B cell (primary cell): ENCODE measurements around the gene SKP2. TPM values are rescaled to one million over a fixed set of nuclear protein-coding genes. Genes with fewer than 3 reads are reported as not detected.

Experiments used
- ATAC-seq: fragments of 200-7000 bp; cut with Tn5 transposase; one replicate; pipeline ENCODE4 v1.10.0; 2021; ENCODE audit warnings: low read depth, mild to moderate bottlenecking, moderate number of reproducible peaks, moderate library complexity
- CTCF ChIA-PET: fragments of 350-600 bp; sonication (Branson Sonifier 250); formaldehyde crosslinking; loops from one replicate; lab custom pipeline; 2021; ENCODE audit warnings: antibody characterized with exemption, inconsistent platforms; lab: Charles Lee
- POLR2A ChIA-PET: fragments of 350-600 bp; sonication (Branson Sonifier 250); formaldehyde crosslinking; loops from one replicate; lab custom pipeline; 2021; ENCODE audit warnings: antibody characterized with exemption; lab: Charles Lee
- DNase-seq: peaks from one replicate; pipeline ENCODE4 v3.0.0; 2013
- H2AFZ ChIP-seq: 2 replicates; pipeline ENCODE4 v1.6.1; 2012; ENCODE audit warnings: mild to moderate bottlenecking, low read depth, low read length; ENCODE audit not compliant: insufficient read depth, poor library complexity, severe bottlenecking
- H3K27ac ChIP-seq, 2 donors: 1 replicate in 1 of 2; 2 replicates in 1 of 2; pipeline ENCODE4 v1.5.1; 2012 to 2013; ENCODE audit warnings: low read length in 2 of 2, mild to moderate bottlenecking in 2 of 2, moderate library complexity in 1 of 2
- H3K27me3 ChIP-seq, 4 experiments: fragments of 200-600 bp in 1 of 4; sonication (generic) in 1 of 4; replicated peaks in 1 of 4; 1 replicate in 2 of 4; 2 replicates in 2 of 4; pipeline versions ENCODE4 v1.6.1 to v1.7.0; 2013 to 2016; ENCODE audit warnings: low read length in 3 of 4, mild to moderate bottlenecking in 2 of 4, mixed read lengths in 1 of 4, moderate library complexity in 1 of 4; ENCODE audit not compliant: insufficient read depth in 4 of 4, control insufficient read depth in 3 of 4; ENCODE audit errors: control extremely low read depth in 1 of 4
- H3K36me3 ChIP-seq, 2 experiments: replicated peaks in 1 of 2; 1 replicate in 1 of 2; 2 replicates in 1 of 2; pipeline versions ENCODE4 v1.6.1 to v1.7.1; 2013; ENCODE audit warnings: low read length in 1 of 2; ENCODE audit not compliant: insufficient read depth in 2 of 2, control insufficient read depth in 1 of 2; ENCODE audit errors: control extremely low read depth in 1 of 2, extremely low read depth in 1 of 2
- H3K4me1 ChIP-seq, 2 donors: fragments of 200-600 bp in 1 of 2; sonication (generic) in 1 of 2; 1 replicate in 1 of 2; 2 replicates in 1 of 2; pipeline versions ENCODE4 v1.5.1 to v1.6.1; 2013 to 2017; ENCODE audit warnings: low read length in 2 of 2; ENCODE audit not compliant: control insufficient read depth in 2 of 2, insufficient read depth in 2 of 2
- H3K4me2 ChIP-seq: replicated peaks from 2 replicates; pipeline ENCODE3; 2012; ENCODE audit warnings: mild to moderate bottlenecking, low read depth, low read length; ENCODE audit not compliant: poor library complexity, severe bottlenecking
- H3K4me3 ChIP-seq, 5 experiments: fragments of 200-600 bp in 1 of 5; sonication (generic) in 1 of 5; 1 replicate in 3 of 5; 2 replicates in 2 of 5; pipeline versions ENCODE4 v1.5.1 to v1.7.0; 2011 to 2016; ENCODE audit warnings: low read length in 4 of 5, mild to moderate bottlenecking in 4 of 5, low read depth in 2 of 5, control low read depth in 1 of 5, moderate library complexity in 1 of 5; ENCODE audit not compliant: insufficient read depth in 1 of 5; ENCODE audit errors: control extremely low read depth in 1 of 5, extremely low read depth in 1 of 5
- H3K79me2 ChIP-seq: fragments of 200-600 bp; sonication (generic); one replicate; pipeline ENCODE4 v1.6.0; 2016; ENCODE audit warnings: low read length; ENCODE audit not compliant: control insufficient read depth, insufficient read depth
- H3K9ac ChIP-seq: fragments of 200-600 bp; sonication (generic); 2 replicates; pipeline ENCODE4 v1.6.1; 2017; ENCODE audit warnings: mild to moderate bottlenecking, low read length, moderate library complexity
- H3K9me3 ChIP-seq, 3 donors: one replicate each; pipeline versions ENCODE4 v1.6.1 to v1.7.1; 2013; ENCODE audit warnings: low read length in 2 of 3; ENCODE audit not compliant: control insufficient read depth in 2 of 3, insufficient read depth in 1 of 3; ENCODE audit errors: control extremely low read depth in 1 of 3
- H4K20me1 ChIP-seq: 2 replicates; pipeline ENCODE4 v1.6.0; 2012; ENCODE audit warnings: mild to moderate bottlenecking, low read length; ENCODE audit not compliant: insufficient read depth, control insufficient read depth, poor library complexity, severe bottlenecking
- H3K27ac Mint-ChIP-seq: one replicate; pipeline ENCODE4 v1.8.0; 2021; ENCODE audit warnings: mixed read lengths
- H3K27me3 Mint-ChIP-seq: one replicate; pipeline ENCODE4 v1.8.0; 2021; ENCODE audit warnings: mixed read lengths
- H3K4me1 Mint-ChIP-seq: one replicate; pipeline ENCODE4 v1.8.0; 2021; ENCODE audit warnings: mixed read lengths
- H3K4me3 Mint-ChIP-seq: one replicate; pipeline ENCODE4 v1.8.0; 2021; ENCODE audit warnings: mixed read lengths
- H3K9me3 Mint-ChIP-seq: one replicate; pipeline ENCODE4 v1.8.0; 2022; ENCODE audit warnings: mixed read lengths; ENCODE audit not compliant: insufficient read depth
- EZH2 ChIP-seq: IDR thresholded peaks from 2 replicates; pipeline ENCODE4 v1.6.1; 2012; ENCODE audit warnings: borderline replicate concordance, low read depth, mild to moderate bottlenecking, moderate library complexity, low read length; ENCODE audit not compliant: insufficient read depth, poor library complexity, severe bottlenecking
- WGBS: methylation state at CpG from one replicate; pipeline ENCODE4 v1.1.5; 2013; ENCODE audit warnings: missing lambda C conversion rate; ENCODE audit not compliant: insufficient coverage; 5-methylcytosine and 5-hydroxymethylcytosine counted together
- intact Hi-C: fragments of 100-400 bp; cut with micrococcal nuclease; formaldehyde crosslinking; loops from one replicate; pipeline ENCODE4 v1.10.0; 2022
- polyA plus RNA-seq: library from polyadenylated mRNA; depleted of rRNA; stranded (reverse); fragments of >200 nt; gene quantifications from 2 replicates; pipeline ENCODE4 v1.2.3, GENCODE V29; 2012
- total RNA-seq, 2 donors: library from RNA; stranded (reverse); fragments of 120-200 nt in 1 of 2; gene quantifications; 1 replicate in 1 of 2; 2 replicates in 1 of 2; pipeline versions ENCODE4 v1.2.3 to v1.2.4, GENCODE V29; 2013 to 2022
- TF ChIP-seq, protein P1 (sequence below): fragments of 200-600 bp; IDR thresholded peaks from one replicate; pipeline ENCODE4 v1.8.0; 2022; ENCODE audit warnings: antibody characterized with exemption, mild to moderate bottlenecking

SKP2 gene
- total and polyA plus RNA-seq, 2 donors (not counting 1 experiment from before 2014, with no cell fraction given) = 26.7 to 27.1 TPM

DNA sequence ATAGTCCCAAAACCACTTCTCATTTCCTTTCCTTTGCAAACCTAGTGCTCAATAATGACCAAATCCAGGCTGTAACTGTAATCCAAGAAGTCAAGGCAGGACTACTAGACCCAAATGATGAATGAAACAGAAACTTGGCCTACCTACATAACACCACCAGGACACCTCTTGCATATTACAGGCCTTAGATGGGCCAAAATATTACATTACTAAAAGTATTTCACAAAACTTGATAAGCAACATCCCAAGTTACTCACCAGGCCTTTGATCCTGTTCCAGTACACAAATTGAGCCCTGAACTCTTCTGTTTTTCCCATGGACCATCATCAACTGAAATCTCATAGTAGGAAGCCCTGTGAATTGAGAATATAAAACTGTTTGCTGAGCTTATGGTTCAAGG, 55.0 kb downstream of the SKP2 start:
- Histone ChIP-seq H3K79me2 (no peaks in the 10 kb centered on the region), H3K36me3 (no peaks in the 10 kb centered on the region), H3K27ac (no peak overlapping the region), H3K4me1 (no peaks in the 10 kb centered on the region), H3K4me2 (no peak overlapping the region), H3K27me3 (no peaks in the 10 kb centered on the region), H4K20me1 (no peaks in the 10 kb centered on the region), H3K9ac (no peak overlapping the region), H3K4me3 (no peak overlapping the region), H3K9me3 (no peaks in the 10 kb centered on the region), H2AFZ (no peak overlapping the region)
- ChIA-PET CTCF (interaction anchor here (1.3 kb wide), 1 partner anchor 11 kb away, joined by 3 read pairs; no protein-coding TSS in a partner anchor), POLR2A (no interaction called here)
- no peak overlapping the region for H3K4me3 Mint-ChIP-seq
- ATAC-seq = no peak
- H3K9me3 Mint-ChIP-seq = peaks cover 3% of the 10 kb centered on the region
- H3K27ac Mint-ChIP-seq = no peak overlapping the region
- H3K4me1 Mint-ChIP-seq = no peaks in the 10 kb centered on the region
- no peak for TF ChIP-seq EZH2
- TF ChIP-seq, protein P1, sequence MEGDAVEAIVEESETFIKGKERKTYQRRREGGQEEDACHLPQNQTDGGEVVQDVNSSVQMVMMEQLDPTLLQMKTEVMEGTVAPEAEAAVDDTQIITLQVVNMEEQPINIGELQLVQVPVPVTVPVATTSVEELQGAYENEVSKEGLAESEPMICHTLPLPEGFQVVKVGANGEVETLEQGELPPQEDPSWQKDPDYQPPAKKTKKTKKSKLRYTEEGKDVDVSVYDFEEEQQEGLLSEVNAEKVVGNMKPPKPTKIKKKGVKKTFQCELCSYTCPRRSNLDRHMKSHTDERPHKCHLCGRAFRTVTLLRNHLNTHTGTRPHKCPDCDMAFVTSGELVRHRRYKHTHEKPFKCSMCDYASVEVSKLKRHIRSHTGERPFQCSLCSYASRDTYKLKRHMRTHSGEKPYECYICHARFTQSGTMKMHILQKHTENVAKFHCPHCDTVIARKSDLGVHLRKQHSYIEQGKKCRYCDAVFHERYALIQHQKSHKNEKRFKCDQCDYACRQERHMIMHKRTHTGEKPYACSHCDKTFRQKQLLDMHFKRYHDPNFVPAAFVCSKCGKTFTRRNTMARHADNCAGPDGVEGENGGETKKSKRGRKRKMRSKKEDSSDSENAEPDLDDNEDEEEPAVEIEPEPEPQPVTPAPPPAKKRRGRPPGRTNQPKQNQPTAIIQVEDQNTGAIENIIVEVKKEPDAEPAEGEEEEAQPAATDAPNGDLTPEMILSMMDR = no peak
- DNase-seq = no peak
- intact Hi-C loops = no loop called here
- no peaks in the 10 kb centered on the region for H3K27me3 Mint-ChIP-seq

DNA sequence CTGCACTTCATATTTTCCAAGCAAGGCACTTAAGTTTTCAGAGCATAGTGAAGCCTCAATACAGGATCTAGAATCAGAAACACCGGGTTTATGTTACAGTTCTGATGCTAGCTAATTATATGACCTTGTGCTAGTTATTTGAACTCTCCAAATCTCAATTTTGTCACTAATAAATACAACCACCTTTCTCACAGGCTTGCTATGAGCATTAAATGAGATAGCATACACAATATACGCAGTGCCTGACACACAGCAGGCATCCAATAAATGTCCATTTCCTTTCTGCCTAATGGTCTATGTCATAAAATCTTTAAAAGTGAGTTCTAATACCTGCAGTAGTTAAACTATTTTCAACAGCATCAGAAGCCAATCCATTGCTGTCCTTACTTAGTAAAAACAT, 56.9 kb downstream of the SKP2 start:
- no peaks in the 10 kb centered on the region for H3K27me3 ChIP-seq
- H3K79me2 ChIP-seq = no peaks in the 10 kb centered on the region
- H3K4me2 ChIP-seq = no peak overlapping the region
- H3K27ac ChIP-seq = no peak overlapping the region
- ChIA-PET CTCF (no interaction called here), POLR2A (no interaction called here)
- intact Hi-C loops = no loop called here
- Mint-ChIP-seq H3K9me3 (peaks cover 3% of the 10 kb centered on the region), H3K27ac (no peak overlapping the region), H3K4me1 (no peaks in the 10 kb centered on the region), H3K27me3 (no peaks in the 10 kb centered on the region), H3K4me3 (no peak overlapping the region)
- H3K4me3 ChIP-seq = no peak overlapping the region
- H3K9me3 ChIP-seq = no peaks in the 10 kb centered on the region
- TF ChIP-seq, protein P1 = no peak
- TF ChIP-seq EZH2 = no peak
- no peaks in the 10 kb centered on the region for H4K20me1 ChIP-seq
- H3K4me1 ChIP-seq = no peaks in the 10 kb centered on the region
- no peak for DNase-seq
- H3K36me3 ChIP-seq = no peaks in the 10 kb centered on the region
- no peak for ATAC-seq
- no peak overlapping the region for H3K9ac ChIP-seq
- no CpG with 5 or more reads among the region's 2 CpGs for WGBS
- no peak overlapping the region for H2AFZ ChIP-seq
